HCT116 (cell line): Measurements from ENCODE around the gene TMEM25. TPM values are rescaled to one million over a fixed set of nuclear protein-coding genes. Genes with fewer than 3 reads are reported as not detected.

Source experiments
- ATAC-seq: fragments of 200-7000 bp; cut with Tn5 transposase; 2 replicates; pipeline ENCODE4 v1.9.1; 2020; ENCODE audit warnings: mild to moderate bottlenecking, moderate library complexity
- BruUV-seq: library from RNA; stranded (reverse); fragments of 400-500 nt; replicated peaks from 2 replicates; lab custom pipeline; 2021; lab: Mats Ljungman, UMichigan
- CTCF ChIA-PET: fragments of 300-600 bp; sonication (Branson Sonifier 250); formaldehyde crosslinking; loops from one replicate; lab custom pipeline; 2021; ENCODE audit warnings: antibody characterized with exemption; lab: Charles Lee
- POLR2A ChIA-PET: fragments of 300-600, 350-600 bp; sonication (Branson Sonifier 250); formaldehyde crosslinking; loops from one replicate; lab custom pipeline; 2021; ENCODE audit warnings: antibody characterized with exemption; lab: Charles Lee
- RAD21 ChIA-PET, 2 experiments: fragments of 300-600 bp; sonication (Branson Sonifier 250); formaldehyde crosslinking; loops; one replicate each; lab custom pipeline; 2023; ENCODE audit warnings: low total read pairs in 2 of 2; ENCODE audit not compliant: uncharacterized antibody in 2 of 2, unreplicated experiment in 2 of 2, low non-redundant PET in 1 of 2; lab: Charles Lee
- DNase-seq: peaks from one replicate; pipeline ENCODE4 v3.0.0-alpha.2; 2010; ENCODE audit warnings: low read depth, low spot score
- H2AFZ ChIP-seq: fragments of 200-600 bp; shearing (Covaris generic), sonication (generic); 2 replicates; pipeline ENCODE4 v1.6.1; 2017; ENCODE audit warnings: low read depth, mixed run types, mixed read lengths, antibody characterized with exemption, low read length; ENCODE audit not compliant: poor library complexity, severe bottlenecking
- H3K27ac ChIP-seq: 2 replicates; pipeline ENCODE4 v1.5.1; 2012; ENCODE audit warnings: low read depth, low read length
- H3K27me3 ChIP-seq: fragments of 200-600 bp; sonication (generic); 2 replicates; pipeline ENCODE4 v1.6.1; 2016; ENCODE audit warnings: mixed run types, low read length, mixed read lengths; ENCODE audit not compliant: insufficient read depth
- H3K36me3 ChIP-seq, 2 experiments: fragments of 200-500 bp in 1 of 2; fragments of 200-600 bp in 1 of 2; sonication (Bioruptor generic) in 1 of 2; sonication (generic) in 1 of 2; 2 replicates each; pipeline versions ENCODE4 v1.5.1 to v1.6.1; 2014 to 2016; ENCODE audit warnings: low read length in 2 of 2, inconsistent platforms in 1 of 2, mixed read lengths in 1 of 2, mixed run types in 1 of 2; ENCODE audit not compliant: insufficient read depth in 2 of 2, control insufficient read depth in 1 of 2
- H3K4me1 ChIP-seq, 2 experiments: fragments of 200-600 bp in 1 of 2; sonication (generic) in 1 of 2; 2 replicates each; pipeline versions ENCODE4 v1.5.1 to v1.6.1; 2012 to 2017; ENCODE audit warnings: low read length in 2 of 2, inconsistent platforms in 1 of 2, mild to moderate bottlenecking in 1 of 2, mixed read lengths in 1 of 2, mixed run types in 1 of 2, moderate library complexity in 1 of 2; ENCODE audit not compliant: insufficient read depth in 2 of 2, control insufficient read depth in 1 of 2
- H3K4me2 ChIP-seq: fragments of 200-600 bp; sonication (generic); 2 replicates; pipeline ENCODE4 v1.6.1; 2017; ENCODE audit warnings: mixed run types, low read length, mixed read lengths
- H3K4me3 ChIP-seq, 2 experiments: fragments of 200-600 bp in 1 of 2; sonication (generic) in 1 of 2; replicated peaks in 1 of 2; 2 replicates each; pipeline ENCODE4 v1.5.1; 2011 to 2016; ENCODE audit warnings: low read length in 2 of 2, control low read depth in 1 of 2, low read depth in 1 of 2, mild to moderate bottlenecking in 1 of 2, mixed read lengths in 1 of 2, mixed run types in 1 of 2
- H3K79me2 ChIP-seq: fragments of 200-600 bp; sonication (generic); 2 replicates; pipeline ENCODE4 v1.6.1; 2017; ENCODE audit warnings: mild to moderate bottlenecking, mixed run types, low read length, moderate library complexity, mixed read lengths; ENCODE audit not compliant: insufficient read depth
- H3K9ac ChIP-seq: fragments of 200-600 bp; sonication (generic); 2 replicates; pipeline ENCODE4 v1.6.1; 2016; ENCODE audit warnings: low read length, mixed read lengths
- H3K9me2 ChIP-seq: fragments of 200-600 bp; sonication (generic), shearing (Covaris generic); 2 replicates; pipeline ENCODE4 v1.6.1; 2017; ENCODE audit warnings: mixed run types, mild to moderate bottlenecking, moderate library complexity; ENCODE audit not compliant: insufficient read depth
- H3K9me3 ChIP-seq, 2 experiments: fragments of 200-500 bp in 1 of 2; fragments of 200-600 bp in 1 of 2; sonication (Bioruptor generic) in 1 of 2; sonication (generic) in 1 of 2; 2 replicates each; pipeline ENCODE4 v1.6.1; 2014 to 2017; ENCODE audit warnings: low read length in 2 of 2, mixed read lengths in 2 of 2, inconsistent platforms in 1 of 2, low read depth in 1 of 2, mild to moderate bottlenecking in 1 of 2, mixed run types in 1 of 2, moderate library complexity in 1 of 2; ENCODE audit not compliant: control insufficient read depth in 1 of 2, insufficient read depth in 1 of 2
- H4K20me1 ChIP-seq: fragments of 200-600 bp; sonication (generic), shearing (Covaris generic); 2 replicates; pipeline ENCODE4 v1.6.1; 2017; ENCODE audit warnings: mixed run types, mild to moderate bottlenecking, moderate library complexity; ENCODE audit not compliant: insufficient read depth
- CBX3 ChIP-seq: IDR thresholded peaks from 2 replicates; pipeline ENCODE4 v1.6.1; 2012; ENCODE audit warnings: low read depth
- ELF1 ChIP-seq: IDR thresholded peaks from 2 replicates; pipeline ENCODE4 v1.6.1; 2012; ENCODE audit warnings: low read depth, borderline replicate concordance
- EZH2phosphoT487 ChIP-seq: fragments of 200-600 bp; IDR thresholded peaks from 2 replicates; pipeline ENCODE4 v1.6.1; 2018; ENCODE audit warnings: antibody characterized with exemption, borderline replicate concordance
- JUND ChIP-seq: IDR thresholded peaks from 2 replicates; pipeline ENCODE4 v1.6.1; 2012
- MAX ChIP-seq: IDR thresholded peaks from 2 replicates; pipeline ENCODE4 v1.6.1; 2012
- POLR2A ChIP-seq: IDR thresholded peaks from 2 replicates; pipeline ENCODE4 v1.7.0; 2011; ENCODE audit warnings: borderline replicate concordance; ENCODE audit not compliant: insufficient read depth, insufficient read length; ENCODE audit errors: extremely low read depth
- POLR2AphosphoS5 ChIP-seq: IDR thresholded peaks from 2 replicates; pipeline ENCODE4 v1.6.1; 2011; ENCODE audit warnings: mild to moderate bottlenecking, low read depth, low read length, moderate library complexity
- SIN3A ChIP-seq: IDR thresholded peaks from 2 replicates; pipeline ENCODE4 v1.6.1; 2012; ENCODE audit warnings: low read depth
- SP1 ChIP-seq: IDR thresholded peaks from 2 replicates; pipeline ENCODE4 v1.6.1; 2012; ENCODE audit warnings: low read depth
- SRF ChIP-seq: IDR thresholded peaks from 2 replicates; pipeline ENCODE4 v1.6.1; 2012; ENCODE audit warnings: low read depth
- TCF7L2 ChIP-seq: IDR thresholded peaks from 2 replicates; pipeline ENCODE4 v1.7.0; 2011; ENCODE audit warnings: borderline replicate concordance, inconsistent platforms; ENCODE audit not compliant: insufficient read depth, insufficient read length; ENCODE audit errors: extremely low read depth
- YY1 ChIP-seq: IDR thresholded peaks from 2 replicates; pipeline ENCODE4 v1.6.1; 2011; ENCODE audit warnings: low read length, low read depth, moderate library complexity, mild to moderate bottlenecking; ENCODE audit not compliant: insufficient replicate concordance; ENCODE audit errors: extremely low read depth
- ZBTB33 ChIP-seq: IDR thresholded peaks from 2 replicates; pipeline ENCODE4 v1.6.1; 2011; ENCODE audit warnings: mild to moderate bottlenecking, low read length, moderate library complexity; ENCODE audit not compliant: insufficient replicate concordance; ENCODE audit errors: extremely low read depth
- ZFX ChIP-seq: fragments of 450-650 bp; IDR thresholded peaks from 2 replicates; pipeline ENCODE4 v1.6.1; 2017
- ZNF274 ChIP-seq: fragments of 200-500 bp; sonication (Bioruptor generic); IDR thresholded peaks from 2 replicates; pipeline ENCODE4 v1.6.1; 2014; ENCODE audit warnings: mild to moderate bottlenecking, low read depth, low read length, inconsistent platforms
- intact Hi-C: fragments of 100-400 bp; cut with micrococcal nuclease; formaldehyde crosslinking; loops from 2 replicates; pipeline ENCODE4 v1.10.0; 2022
- total RNA-seq: library from RNA; stranded (reverse); gene quantifications from one replicate; pipeline ENCODE4 v1.2.1, GENCODE V29; 2021; ENCODE audit not compliant: unreplicated experiment

TMEM25 gene
- total RNA-seq, 1 experiment from 2014 or later, result 27.0 TPM

- TF ChIP-seq CBX3, result no peak
- TF ChIP-seq POLR2A, result peak; percentile 32
- TF ChIP-seq MAX, result peak; percentile 30; the same call in 1 of the 2 replicates
- no peak for TF ChIP-seq ELF1
- no peak for TF ChIP-seq POLR2AphosphoS5
- TF ChIP-seq ZNF274, result no peak
- no peak; the same call in 1 of the 2 replicates for TF ChIP-seq SP1
- no peak for TF ChIP-seq TCF7L2
- no peak for TF ChIP-seq JUND
- no peaks in the 10 kb centered on the region for H3K9me3 ChIP-seq
- peaks cover 13 to 24% of the 10 kb centered on the region in 2 experiments for H3K4me1 ChIP-seq
- CTCF ChIA-PET, result no interaction called here
- H3K36me3 ChIP-seq, result no peaks in the 10 kb centered on the region; a peak in 1 of 4 replicates
- H3K4me2 ChIP-seq, result peak overlapping the region; percentile 82
- peak overlapping the region; percentile 65 for H3K9ac ChIP-seq
- H4K20me1 ChIP-seq, result no peaks in the 10 kb centered on the region
- peak overlapping the region; percentile 89 to 94 for H3K4me3 ChIP-seq
- H3K27ac ChIP-seq, result peak overlapping the region; percentile 87
- H3K27me3 ChIP-seq, result no peaks in the 10 kb centered on the region
- intact Hi-C loops, result no loop called here
- RAD21 ChIA-PET, result no interaction called here
- H3K9me2 ChIP-seq, result no peaks in the 10 kb centered on the region
- POLR2A ChIA-PET, result no interaction called here
- peak overlapping the region; percentile 25 for H2AFZ ChIP-seq
- no peak; the same call in 1 of the 2 replicates for ATAC-seq
- BruUV-seq, result no TSS peak
- no peak for DNase-seq
- H3K79me2 ChIP-seq, result no peaks in the 10 kb centered on the region
These were observed 761 bp upstream of the TMEM25 start for GRCh38 chr11:118530180-118530682.

GRCh38 chr11:118531597-118532084 is 649 bp downstream of the TMEM25 start:
- Histone ChIP-seq H2AFZ (peak overlapping the region; percentile 45), H3K79me2 (no peaks in the 10 kb centered on the region), H4K20me1 (no peaks in the 10 kb centered on the region), H3K4me2 (peak overlapping the region; percentile 82), H3K27ac (peak overlapping the region; percentile 87), H3K9ac (peak overlapping the region; percentile 65), H3K4me1 (peaks cover 13 to 25% of the 10 kb centered on the region in 2 experiments), H3K4me3 (peak overlapping the region; percentile 89 to 94), H3K9me2 (no peaks in the 10 kb centered on the region), H3K36me3 (no peaks in the 10 kb centered on the region; a peak in 1 of 4 replicates), H3K27me3 (no peaks in the 10 kb centered on the region), H3K9me3 (no peaks in the 10 kb centered on the region)
- DNase-seq, result no peak
- intact Hi-C loops, result no loop called here
- TF ChIP-seq ZBTB33, result no peak
- TF ChIP-seq POLR2AphosphoS5, result no peak
- no peak for TF ChIP-seq TCF7L2
- TF ChIP-seq MAX, result no peak
- no peak for TF ChIP-seq ZFX
- TF ChIP-seq YY1, result no peak
- no peak for TF ChIP-seq EZH2phosphoT487
- TF ChIP-seq SIN3A, result no peak
- no peak for TF ChIP-seq SRF
- RAD21 ChIA-PET, result no interaction called here
- POLR2A ChIA-PET, result no interaction called here
- CTCF ChIA-PET, result no interaction called here
- ATAC-seq, result peak; percentile 46
- BruUV-seq, result TSS peak; percentile 36
